Osteoblast (primary cell): ENCODE results near the gene NT5DC1. TPM values are rescaled to one million over a fixed set of nuclear protein-coding genes. Genes with fewer than 3 reads are reported as not detected.

Experiments
- DNase-seq: peaks from one replicate; pipeline ENCODE4 v3.0.0; 2011; ENCODE audit warnings: low spot score, mixed read lengths; ENCODE audit not compliant: insufficient read length; ENCODE audit errors: missing footprints
- H2AFZ ChIP-seq: 2 replicates; pipeline ENCODE4 v1.6.0; 2011; ENCODE audit warnings: mild to moderate bottlenecking, low read length
- H3K27ac ChIP-seq: 2 replicates; pipeline ENCODE4 v1.5.1; 2011; ENCODE audit warnings: mild to moderate bottlenecking, low read depth, low read length, moderate library complexity
- H3K27me3 ChIP-seq: 2 replicates; pipeline ENCODE4 v1.6.0; 2012; ENCODE audit warnings: mild to moderate bottlenecking, control low read depth, inconsistent platforms, low read length, moderate library complexity; ENCODE audit not compliant: insufficient read depth
- H3K36me3 ChIP-seq: 2 replicates; pipeline ENCODE4 v1.5.1; 2011; ENCODE audit warnings: mild to moderate bottlenecking, low read length, control low read depth, moderate library complexity; ENCODE audit not compliant: insufficient read depth
- H3K4me1 ChIP-seq: 2 replicates; pipeline ENCODE4 v1.5.1; 2011; ENCODE audit warnings: mild to moderate bottlenecking, low read length, control low read depth, moderate library complexity; ENCODE audit not compliant: insufficient read depth
- H3K4me2 ChIP-seq: 2 replicates; pipeline ENCODE4 v1.6.0; 2011; ENCODE audit warnings: mild to moderate bottlenecking, low read length; ENCODE audit not compliant: insufficient read depth
- H3K4me3 ChIP-seq: fragments of 200-600 bp; sonication (generic); 3 replicates; pipeline ENCODE4 v1.5.1; 2012; ENCODE audit warnings: mild to moderate bottlenecking, low read length, inconsistent platforms; ENCODE audit not compliant: insufficient read depth
- H3K79me2 ChIP-seq: 2 replicates; pipeline ENCODE4 v1.6.0; 2012; ENCODE audit warnings: mild to moderate bottlenecking, low read length, control low read depth, inconsistent platforms; ENCODE audit not compliant: insufficient read depth
- H3K9me3 ChIP-seq: 2 replicates; pipeline ENCODE4 v1.5.1; 2011; ENCODE audit warnings: low read depth, low read length, control low read depth
- H4K20me1 ChIP-seq: 2 replicates; pipeline ENCODE4 v1.6.0; 2012; ENCODE audit warnings: mild to moderate bottlenecking, low read length, control low read depth; ENCODE audit not compliant: insufficient read depth
- CTCF ChIP-seq: IDR thresholded peaks from 2 replicates; pipeline ENCODE4 v1.5.1; 2011; ENCODE audit warnings: mild to moderate bottlenecking, low read depth, low read length, moderate library complexity; ENCODE audit errors: extremely low read depth
- total RNA-seq: library from RNA; depleted of rRNA; stranded (reverse); fragments of >200 nt; gene quantifications from 2 replicates; pipeline ENCODE4 v1.2.3, GENCODE V29; 2012

The NT5DC1 gene
- total RNA-seq, 1 donor: 7.2 TPM

GRCh38 chr6:116180375-116180774, 79.7 kb downstream of the NT5DC1 start:
- Histone ChIP-seq H3K9me3 (no peaks in the 10 kb centered on the region), H2AFZ (no peak overlapping the region), H3K4me3 (no peak overlapping the region), H3K4me1 (no peaks in the 10 kb centered on the region), H3K27me3 (no peaks in the 10 kb centered on the region), H3K36me3 (no peaks in the 10 kb centered on the region), H4K20me1 (no peaks in the 10 kb centered on the region), H3K4me2 (no peak overlapping the region), H3K79me2 (no peaks in the 10 kb centered on the region), H3K27ac (no peak overlapping the region)
- no peak for DNase-seq
- TF ChIP-seq CTCF: no peak

GRCh38 chr6:116189472-116189871, 88.8 kb downstream of the NT5DC1 start:
- no peak for TF ChIP-seq CTCF

GRCh38 chr6:116190550-116190949, 89.9 kb downstream of the NT5DC1 start:
- Histone ChIP-seq H3K4me2 (peak overlapping the region; percentile 65), H3K4me3 (no peak overlapping the region), H3K36me3 (no peaks in the 10 kb centered on the region), H3K9me3 (no peaks in the 10 kb centered on the region), H3K27ac (no peak overlapping the region), H3K79me2 (no peaks in the 10 kb centered on the region), H3K4me1 (peaks cover 24% of the 10 kb centered on the region), H2AFZ (no peak overlapping the region), H3K27me3 (no peaks in the 10 kb centered on the region), H4K20me1 (no peaks in the 10 kb centered on the region)
- peak; percentile 70 for DNase-seq
- no peak for TF ChIP-seq CTCF

More at GRCh38 chr6:116189472-116189871, 88.8 kb downstream of the NT5DC1 start:
- Histone ChIP-seq H3K79me2 (no peaks in the 10 kb centered on the region), H2AFZ (no peak overlapping the region), H3K9me3 (no peaks in the 10 kb centered on the region), H3K27ac (no peak overlapping the region), H3K4me1 (peaks cover 24% of the 10 kb centered on the region), H3K4me3 (no peak overlapping the region), H3K4me2 (no peak overlapping the region), H3K36me3 (no peaks in the 10 kb centered on the region), H4K20me1 (no peaks in the 10 kb centered on the region), H3K27me3 (no peaks in the 10 kb centered on the region)
- DNase-seq: no peak

- Histone ChIP-seq H3K79me2 (no peaks in the 10 kb centered on the region), H2AFZ (no peak overlapping the region), H3K36me3 (no peaks in the 10 kb centered on the region), H3K9me3 (no peaks in the 10 kb centered on the region), H3K4me1 (peaks cover 24% of the 10 kb centered on the region), H3K27ac (no peak overlapping the region), H3K27me3 (no peaks in the 10 kb centered on the region), H3K4me3 (no peak overlapping the region), H3K4me2 (no peak overlapping the region), H4K20me1 (no peaks in the 10 kb centered on the region)
- DNase-seq: no peak
- no peak for TF ChIP-seq CTCF
Observed at GRCh38 chr6:116191881-116192280, 91.2 kb downstream of the NT5DC1 start.
